Gastroesophageal sphincter (tissue), 3 donors: ENCODE measurements around the gene CNNM1.

Experiments
- CTCF ChIP-seq, 4 experiments: fragments of 200-600 bp in 2 of 4; fragments of 450-650 bp in 2 of 4; sonication (generic) in 1 of 4; IDR thresholded peaks; one replicate each; pipeline ENCODE4 v1.5.1; 2017 to 2019; ENCODE audit warnings: antibody characterized with exemption in 4 of 4, mild to moderate bottlenecking in 2 of 4, moderate library complexity in 2 of 4
- EP300 ChIP-seq: sonication (generic); formaldehyde crosslinking; IDR thresholded peaks from one replicate; pipeline ENCODE4 v1.6.1; 2017; ENCODE audit warnings: antibody characterized with exemption, mild to moderate bottlenecking
- POLR2A ChIP-seq, 2 donors: fragments of 450-650 bp; IDR thresholded peaks; one replicate each; pipeline ENCODE4 v1.6.1; 2017; ENCODE audit warnings: antibody characterized with exemption in 2 of 2, mild to moderate bottlenecking in 2 of 2, moderate library complexity in 1 of 2
- POLR2AphosphoS5 ChIP-seq: sonication (generic); formaldehyde crosslinking; IDR thresholded peaks from one replicate; pipeline ENCODE4 v1.6.1; 2017; ENCODE audit warnings: antibody characterized with exemption

GRCh38 chr10:99426689-99427088 lies 97.5 kb downstream of the CNNM1 start:
- TF ChIP-seq CTCF (IDR thresholded peaks at IDR 0.05) (no peak), POLR2A (IDR thresholded peaks at IDR 0.05) (no peak), POLR2AphosphoS5 (no peak), EP300 (no peak)
